ENCODE data around the gene TLE3.

Gene TLE3

DNA sequence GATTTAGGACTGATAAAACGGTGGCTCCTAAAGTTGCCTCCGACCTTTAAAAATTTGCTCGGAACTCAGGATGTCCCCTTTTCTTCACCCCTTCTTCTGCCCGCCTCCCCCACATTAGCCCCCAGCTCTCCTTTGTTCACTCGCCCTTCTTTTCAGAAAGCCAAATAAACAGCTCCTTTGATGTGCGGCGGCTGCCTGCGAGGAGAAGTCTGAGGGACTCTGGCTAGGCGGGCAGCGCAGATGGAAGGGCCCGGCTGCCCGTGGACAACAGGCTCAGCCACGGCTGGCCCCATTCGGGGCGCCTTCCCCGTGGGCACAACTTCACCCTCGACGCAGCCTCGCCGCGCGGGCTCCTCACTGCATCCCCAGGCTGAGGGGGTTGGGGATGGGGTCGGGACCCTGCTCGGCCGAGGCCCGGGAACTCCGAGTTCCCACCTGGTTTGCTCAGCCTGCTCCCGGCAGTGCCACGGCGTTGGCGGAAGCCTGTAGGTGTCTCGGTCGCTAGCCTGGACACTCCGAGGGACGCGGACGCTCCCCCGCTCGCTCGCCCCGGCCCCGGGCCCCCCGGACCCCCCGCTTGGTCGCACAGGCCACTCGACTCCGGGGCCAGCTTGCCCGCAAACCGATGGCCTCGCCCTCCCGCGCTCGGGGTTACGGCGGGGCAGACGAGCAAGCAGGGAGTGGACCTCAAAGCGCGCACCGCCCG is 897 bp upstream of the TLE3 start:
- peak; percentile 24 for DNase-seq

DNA sequence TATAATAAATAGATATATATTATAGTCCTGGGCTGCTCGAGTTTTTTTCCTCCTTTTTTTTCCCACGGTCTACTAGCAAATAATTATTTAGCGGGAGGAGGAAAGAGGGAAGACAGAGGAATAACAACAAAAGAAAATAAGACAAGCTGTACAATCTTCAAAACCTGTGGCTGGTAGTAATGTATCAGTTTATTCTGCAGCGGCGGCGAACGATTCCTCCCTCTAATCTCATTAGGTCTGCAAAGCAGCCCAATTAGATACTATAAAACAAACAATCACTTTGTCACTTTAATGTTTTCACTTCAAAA is 390 bp upstream of the TLE3 start:
- no peak for DNase-seq

DNA sequence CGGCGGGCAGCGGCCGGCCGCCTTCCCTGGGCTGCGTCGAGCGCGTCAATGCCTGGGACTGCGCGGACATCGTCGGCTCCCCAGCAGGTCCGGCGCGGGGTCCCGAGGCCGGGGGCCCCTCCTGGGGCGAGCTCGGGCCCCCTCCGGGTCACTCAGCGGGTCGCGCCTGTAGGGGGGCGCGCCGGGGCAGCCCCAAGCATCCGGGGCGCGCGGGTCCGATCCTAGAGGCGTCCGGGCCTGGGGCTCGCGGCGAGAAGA is 725 bp downstream of the TLE3 start:
- DNase-seq: no peak

DNA sequence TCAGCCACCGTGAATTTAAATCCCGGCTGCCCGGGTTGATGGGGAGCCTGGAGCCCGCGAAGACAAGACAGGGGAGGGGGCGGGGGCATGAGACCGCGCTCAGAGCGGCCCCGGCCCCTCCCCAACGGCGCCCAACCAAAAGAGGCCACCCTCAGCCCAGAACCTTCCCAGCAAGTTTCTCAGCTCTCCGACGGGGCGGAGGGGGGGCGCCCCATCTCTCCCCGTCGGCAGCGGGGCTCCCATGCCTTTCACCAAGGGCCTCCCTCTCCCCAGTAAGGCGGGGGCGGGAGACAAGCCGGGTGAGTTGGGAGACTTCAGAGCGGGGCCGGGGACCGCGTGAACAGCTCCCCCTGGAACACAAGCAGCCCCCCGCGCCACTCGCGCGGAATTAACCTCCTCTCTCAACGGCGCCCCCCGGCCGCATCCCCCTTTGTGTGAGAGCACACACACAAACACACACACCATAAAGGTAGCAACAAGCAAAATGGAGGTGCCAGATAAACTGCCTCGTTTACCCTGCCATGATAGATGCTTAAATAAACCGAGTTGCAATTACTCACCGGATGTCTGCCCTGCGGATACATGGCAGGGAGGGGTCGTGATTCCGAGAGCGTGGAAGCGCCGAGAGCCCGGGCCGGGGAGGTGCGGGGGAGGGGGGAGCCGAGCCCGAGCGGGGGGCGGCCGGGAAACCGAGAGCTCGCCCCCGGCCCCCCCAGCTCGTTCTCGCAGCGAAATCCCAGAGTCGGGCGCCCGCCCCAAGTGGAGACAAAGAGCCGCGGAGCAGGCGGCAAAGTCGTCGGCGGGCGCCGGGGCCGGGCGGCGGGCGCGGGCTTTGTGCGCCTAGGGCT is 1.3 kb downstream of the TLE3 start:
- DNase-seq: peak; percentile 60

DNA sequence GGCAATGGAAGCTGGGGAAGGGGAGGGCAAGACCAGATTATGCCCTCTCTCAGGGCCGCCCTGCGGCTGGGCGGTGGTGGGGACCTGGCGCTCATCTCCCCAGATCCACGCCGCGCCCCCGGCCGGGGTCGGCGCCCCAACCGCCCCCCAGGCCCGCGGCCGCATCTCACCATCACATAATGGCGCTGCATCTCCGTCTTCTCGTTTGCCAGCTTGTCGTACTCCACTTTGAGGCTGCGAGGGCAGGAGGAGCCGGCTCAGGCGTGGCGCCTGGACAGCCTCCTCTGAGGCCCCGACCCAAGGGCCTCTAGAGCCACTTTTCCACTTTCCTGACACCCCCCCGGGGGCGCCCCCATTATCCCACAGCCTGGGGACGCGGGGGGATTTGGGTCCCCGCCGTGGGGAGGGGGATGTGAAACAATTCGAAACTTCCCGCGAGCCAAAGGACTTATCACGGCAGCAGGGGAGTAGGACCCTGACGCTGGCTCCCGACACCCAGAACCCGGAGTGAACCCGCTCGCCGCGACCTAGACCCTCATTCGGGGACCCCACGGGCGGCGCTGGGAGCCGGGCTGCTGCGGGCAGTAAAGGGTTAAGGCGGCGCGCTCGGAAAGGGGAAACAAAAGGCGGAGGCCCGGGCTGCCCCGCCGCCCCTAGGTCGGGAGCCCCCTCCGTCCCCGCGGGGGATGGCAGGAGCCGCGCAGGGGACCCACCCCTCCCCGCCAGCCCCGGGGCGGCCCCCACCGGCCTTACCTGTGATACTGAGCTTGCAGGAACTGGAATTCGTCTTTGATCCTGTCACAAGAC is 2.1 kb downstream of the TLE3 start:
- DNase-seq: peak; percentile 60

DNA sequence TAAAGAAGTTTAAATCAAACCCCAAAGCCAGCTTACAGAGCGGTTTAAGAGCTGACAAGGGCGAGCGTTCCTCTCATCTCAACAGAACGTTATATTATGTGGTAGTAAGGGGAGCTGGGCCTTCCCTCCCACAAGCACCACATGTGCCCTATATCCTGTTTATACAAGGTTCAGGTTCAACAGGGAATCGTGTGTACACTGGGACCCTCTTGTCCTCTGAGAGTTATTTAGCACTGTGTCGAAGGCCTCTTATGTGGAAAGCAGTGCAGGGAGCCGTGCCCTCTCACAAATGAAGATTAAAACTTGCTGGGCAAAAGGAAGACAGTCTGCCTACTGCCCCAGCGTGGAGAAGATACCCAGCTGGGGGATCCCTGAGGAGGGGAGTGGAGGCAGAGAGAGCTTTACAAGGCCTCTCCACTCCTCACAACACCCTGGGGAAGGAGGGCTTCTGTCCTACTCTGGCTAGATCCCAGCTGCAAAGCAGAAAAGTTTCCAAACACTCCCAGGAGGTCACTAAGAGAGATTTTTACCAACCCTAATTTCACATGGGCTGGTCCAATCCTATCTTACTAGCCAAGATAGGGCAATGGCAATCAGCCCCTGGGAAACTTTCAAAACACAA is 2.9 kb downstream of the TLE3 start:
- DNase-seq: no peak

DNA sequence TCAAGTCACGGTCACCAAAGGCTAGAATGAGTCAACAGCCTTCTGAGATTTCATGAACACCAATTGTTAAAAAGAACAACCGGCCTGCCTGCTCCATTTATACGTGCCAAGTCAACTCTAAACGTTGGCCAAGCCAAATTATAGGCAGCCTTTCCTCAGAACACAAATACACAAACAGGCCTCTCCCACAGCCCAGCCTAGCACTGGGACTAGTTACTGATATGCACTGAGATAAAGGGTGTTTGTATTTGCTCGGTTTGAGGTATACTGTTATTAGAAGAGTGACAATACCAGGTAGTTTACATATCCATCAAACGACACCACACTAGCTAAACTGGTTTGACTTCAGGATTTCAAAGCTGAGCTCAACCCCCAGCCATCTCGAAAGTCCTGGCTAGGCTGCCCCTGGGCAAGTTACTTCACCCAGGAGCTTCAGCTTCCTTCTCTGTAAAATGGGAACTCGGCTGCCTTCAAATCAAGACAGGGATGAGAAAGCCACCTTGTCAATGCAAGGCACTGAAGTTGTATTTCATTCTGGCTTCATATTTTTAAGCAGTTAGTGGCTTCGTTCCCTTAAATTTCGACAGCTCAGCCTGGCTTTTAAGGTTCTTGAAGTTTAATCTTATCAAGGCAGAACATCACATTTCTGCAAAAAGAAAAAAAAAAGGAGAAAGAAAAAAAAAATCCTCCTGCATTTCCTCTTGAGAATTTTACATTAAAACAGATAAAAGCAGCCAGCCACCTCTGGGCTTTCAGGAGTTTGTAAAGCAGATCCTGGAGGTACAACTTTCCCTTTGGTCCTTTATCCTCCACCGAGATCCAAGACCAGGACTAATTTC is 4.0 kb downstream of the TLE3 start:
- DNase-seq: no peak

DNA sequence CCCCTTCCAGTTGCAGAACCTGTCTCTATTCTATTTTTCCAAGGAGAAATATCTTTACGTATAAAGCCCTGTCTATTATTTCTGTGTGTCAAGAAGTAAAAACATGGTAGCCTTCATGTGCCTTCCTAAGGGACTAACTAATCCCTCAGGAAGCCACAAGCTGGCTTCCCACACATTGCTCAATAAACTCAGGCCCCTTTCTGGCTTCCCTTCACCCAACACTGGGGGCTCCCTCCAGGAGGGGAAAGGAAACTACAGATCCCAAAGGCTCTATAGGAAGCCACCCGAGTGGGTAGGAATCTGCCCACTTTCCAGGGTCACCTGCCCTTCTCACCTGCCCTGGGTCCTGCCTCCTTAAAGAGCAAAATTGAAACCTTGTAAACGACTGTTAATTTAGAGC is 4.6 kb downstream of the TLE3 start:
- no peak for DNase-seq

DNA sequence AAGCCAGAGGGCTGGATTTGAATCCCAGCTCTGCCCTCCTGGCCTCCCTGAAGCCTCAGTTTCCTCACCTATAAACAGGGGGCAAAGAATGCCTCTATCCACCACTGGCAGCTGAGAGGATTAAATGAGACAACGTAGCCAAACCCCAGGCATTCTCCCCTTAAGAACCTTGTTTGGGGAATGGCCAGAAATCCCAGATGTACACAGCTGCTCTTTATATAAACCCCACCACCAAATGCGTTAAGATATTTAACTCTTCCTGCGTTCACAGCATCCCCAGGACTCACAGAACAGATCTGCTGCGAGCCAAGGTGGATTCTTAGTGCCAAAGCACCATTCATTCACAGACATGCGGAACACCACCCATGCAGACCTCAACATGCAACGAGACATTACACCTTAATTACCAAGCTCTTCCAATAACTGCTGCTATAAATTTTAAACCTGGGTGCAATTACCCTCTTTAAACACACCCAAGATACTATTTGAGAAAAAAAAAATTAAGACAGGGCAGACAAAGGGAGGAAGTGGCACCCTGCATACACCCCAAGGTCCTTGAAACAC is 5.2 kb downstream of the TLE3 start:
- DNase-seq: no peak

DNA sequence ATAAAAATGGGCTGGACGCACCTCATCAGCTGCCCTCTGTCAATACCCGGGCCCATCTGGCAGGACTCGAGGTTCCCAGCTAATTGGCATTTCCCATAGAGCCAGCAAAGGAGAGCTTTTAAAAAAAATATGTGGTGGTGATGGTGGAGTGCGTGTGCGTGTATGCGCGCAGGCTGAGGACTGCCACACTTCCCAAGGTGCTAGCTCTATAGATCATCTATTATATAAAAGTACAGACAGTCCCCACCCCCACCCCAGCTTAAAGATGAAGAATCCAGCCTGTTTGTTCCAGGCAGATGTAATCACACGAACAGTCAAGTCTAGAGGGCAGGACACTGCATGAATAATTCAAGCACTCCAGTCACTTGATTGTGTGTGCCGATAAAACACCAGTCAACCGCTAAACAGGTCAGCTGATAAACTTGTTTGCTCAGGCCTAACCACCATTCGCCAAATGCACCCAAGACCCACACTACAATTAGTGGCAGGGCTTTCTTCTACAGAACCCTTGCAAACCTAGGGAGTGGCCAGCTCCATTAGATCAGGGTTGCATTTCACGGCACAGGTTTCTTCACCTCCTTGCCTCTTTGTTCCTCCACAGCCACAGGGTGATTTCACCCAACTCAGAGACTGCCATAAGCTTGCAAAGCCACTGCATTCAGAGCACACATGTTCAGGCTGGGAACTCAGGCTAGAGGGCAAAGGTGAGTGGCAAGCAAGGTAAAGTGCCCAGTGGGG is 5.8 kb downstream of the TLE3 start:
- no peak for DNase-seq

DNA sequence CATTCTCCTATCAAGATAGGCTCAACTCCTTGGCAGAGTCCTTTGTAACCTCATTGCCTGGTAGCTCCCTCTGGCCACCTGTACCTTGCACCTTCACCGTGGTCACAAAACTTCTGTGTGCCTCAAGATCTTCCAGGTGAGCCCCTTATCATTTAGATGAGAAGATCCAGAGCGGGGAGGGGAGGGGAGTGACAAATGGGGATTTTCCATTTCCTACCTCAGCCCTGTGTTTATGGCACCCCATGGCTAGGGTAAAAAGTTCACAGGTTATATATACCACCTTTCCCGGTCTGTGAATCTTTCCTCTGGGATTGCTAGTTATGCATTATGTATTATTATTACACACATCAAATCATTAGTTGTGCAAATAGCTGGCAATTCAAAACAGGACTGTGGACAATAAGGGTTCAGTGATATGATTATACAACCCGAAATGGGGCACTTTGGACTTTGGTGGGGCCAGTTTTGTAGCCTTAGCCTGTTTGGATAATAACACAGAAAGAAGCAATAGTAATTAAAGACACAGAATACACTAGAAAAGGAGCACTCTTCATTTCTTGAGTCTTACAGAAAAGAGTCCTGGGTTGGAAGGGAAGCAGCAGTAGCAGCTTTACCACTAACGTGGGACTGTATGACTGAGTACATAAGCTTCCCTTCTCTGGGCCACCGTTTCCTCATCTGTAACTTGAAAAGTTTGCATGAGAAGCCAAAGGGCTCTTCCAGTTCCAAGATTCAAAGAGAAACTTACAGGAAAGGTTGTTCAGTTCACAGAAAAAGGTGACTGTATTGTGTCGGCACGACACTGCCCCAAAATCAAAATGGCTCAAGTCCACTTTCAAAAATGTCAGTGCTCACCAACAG is 7.1 kb downstream of the TLE3 start:
- no peak for DNase-seq

DNA sequence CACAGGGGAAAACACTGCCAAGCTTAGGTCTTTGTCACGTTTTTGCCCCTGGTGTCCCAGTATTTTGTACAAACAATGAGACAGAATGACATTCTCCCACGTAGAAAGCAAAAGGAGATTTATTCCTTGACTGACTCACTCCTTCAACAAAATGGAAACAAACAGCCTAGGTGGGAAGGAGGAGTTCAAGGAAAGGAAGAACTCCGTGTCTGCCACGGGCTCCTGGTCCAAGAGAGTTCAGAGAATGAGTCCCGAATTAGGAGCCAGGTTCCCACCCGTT is 8.1 kb downstream of the TLE3 start:
- DNase-seq: no peak

DNA sequence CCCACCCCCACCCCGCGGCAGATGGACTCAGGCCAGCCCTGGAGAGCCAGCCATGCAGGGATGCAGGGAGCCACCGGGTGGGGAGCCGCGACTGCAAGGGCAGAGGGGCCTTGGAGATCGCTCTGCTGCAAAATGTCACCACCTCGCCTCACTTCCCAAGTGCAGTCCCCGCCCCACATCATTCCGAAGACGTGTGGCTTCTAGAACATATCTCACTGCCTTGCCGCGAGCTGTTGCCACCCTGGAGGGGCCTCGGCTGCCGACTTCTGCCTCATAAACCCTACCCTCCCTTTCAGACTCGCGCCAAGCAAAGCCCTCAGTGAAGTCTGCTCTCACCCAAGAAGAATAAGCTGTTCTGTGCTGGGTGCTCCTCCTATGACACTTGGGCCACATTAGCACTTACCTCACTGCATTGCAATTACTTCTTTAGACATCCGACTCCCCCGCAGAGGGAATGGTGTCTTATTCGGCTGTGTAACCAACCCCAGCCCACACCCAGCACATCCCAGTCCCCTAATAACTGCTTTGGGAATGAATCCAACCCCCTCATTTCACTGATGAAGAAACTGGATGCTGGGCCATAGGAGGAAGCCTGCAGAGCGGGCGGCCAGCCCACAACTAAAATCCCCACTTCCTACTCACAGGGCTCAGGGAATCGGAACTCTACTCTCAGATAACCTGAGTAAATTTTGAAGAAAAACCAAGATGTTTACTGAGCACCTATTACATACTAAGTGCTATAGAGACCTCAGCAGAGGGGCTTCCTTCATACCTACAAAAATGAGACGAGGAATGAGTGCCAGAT is 8.6 kb downstream of the TLE3 start:
- no peak for DNase-seq

DNA sequence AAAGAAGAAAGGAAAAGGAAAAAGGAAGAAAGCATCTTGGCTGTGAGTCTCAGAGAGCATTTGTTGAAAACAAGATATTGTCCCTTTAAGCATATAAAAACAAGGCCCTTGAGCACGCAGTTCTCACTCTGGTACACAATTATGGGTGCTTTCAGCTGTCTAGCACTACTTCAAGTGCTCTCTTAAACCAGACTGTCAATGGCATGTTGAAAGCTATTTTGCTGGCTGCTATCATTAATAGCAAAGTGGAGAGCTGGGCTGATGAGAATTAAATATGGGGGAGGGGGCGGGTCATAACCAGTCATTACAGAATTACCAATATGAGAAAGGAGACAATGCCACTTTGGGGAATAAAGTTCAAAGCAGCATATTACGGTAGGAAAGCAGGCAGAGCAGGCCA is 9.3 kb downstream of the TLE3 start:
- DNase-seq: no peak

DNA sequence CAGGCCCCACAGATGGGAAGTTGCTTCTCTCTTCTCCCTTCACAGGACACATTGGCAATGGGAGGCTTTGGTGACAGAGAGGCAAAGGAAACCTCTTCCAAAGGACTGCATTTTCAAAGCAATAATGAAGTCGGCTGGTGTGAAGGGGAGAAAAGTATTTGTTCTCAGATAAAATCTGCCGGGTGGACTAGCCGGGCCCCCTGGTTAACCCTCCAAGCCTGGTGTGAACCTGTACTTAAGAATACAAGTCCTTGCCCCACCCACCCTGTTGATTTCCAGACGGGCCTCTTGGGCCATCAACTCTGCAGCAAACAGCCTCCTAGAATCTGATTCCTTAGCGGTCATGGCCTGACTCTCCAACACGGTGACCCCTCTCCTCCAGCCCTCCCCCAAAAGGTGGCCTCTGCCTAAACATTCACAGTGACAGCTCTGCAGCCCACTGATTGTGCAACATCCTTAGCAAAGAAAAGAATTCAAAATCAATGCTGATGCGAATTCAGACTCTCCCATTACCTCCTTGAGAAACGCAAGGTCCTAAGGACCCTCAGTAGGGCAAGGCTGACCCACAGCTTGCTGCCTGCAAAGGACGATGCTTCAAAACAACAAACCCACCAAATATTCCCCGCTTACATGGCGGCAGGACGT is 9.9 kb downstream of the TLE3 start:
- DNase-seq: no peak

DNA sequence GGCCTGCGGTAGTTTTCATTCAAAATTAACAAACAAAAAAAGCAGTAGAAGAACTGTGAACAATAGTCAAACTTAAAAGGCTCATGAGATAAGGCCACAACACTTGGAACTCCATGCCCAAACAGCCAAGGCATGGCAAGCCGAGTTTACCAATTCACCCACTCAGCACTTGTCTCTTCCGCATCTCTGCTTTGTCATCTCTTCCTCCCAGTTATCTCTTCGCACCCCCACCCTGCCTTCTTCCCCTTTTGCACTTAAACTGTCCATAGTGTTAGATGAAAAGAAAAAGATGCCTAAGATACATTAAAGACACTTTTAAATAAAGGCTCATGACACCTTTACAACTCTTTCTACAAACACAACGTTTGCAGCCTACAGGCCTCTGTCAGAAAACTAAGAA is 11.1 kb downstream of the TLE3 start:
- no peak for DNase-seq

DNA sequence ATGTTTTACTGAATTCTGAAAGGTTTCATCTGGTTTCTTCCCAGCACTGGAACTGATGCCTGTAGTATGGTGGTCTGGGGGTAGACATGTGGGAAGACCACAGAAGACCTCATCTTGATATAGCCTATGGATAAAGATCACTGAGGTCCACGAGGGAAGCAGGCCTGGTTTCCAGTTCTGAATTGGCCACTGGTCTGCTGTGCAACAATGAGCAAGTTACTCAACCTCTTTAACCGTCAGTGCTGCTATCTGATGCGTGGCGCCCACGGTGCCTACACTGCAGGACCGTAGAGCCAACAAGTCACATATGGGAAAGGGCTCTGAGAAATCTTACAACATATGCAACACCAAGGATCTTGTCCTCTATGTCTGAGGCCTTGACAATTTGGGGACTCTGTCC is 13.3 kb downstream of the TLE3 start:
- no peak for DNase-seq

DNA sequence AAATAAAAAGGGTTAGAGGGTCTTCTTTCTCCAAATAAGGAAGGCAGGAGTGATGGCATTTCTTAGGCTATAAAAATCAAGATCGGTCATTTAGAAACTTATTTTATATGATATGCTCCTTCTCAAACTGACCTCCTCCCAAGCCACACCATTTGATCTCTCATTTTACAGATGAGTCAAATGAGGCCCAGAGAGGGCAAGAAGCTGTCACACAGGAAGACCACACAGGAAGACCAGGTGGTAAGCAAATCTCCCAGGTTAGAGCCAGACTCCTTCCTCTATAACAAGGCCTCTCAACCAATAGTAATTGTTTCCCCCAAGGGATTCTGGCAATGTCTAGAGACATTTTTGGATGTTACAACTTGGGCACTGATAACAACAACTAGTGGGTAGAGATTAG is 13.8 kb downstream of the TLE3 start:
- no peak for DNase-seq

DNA sequence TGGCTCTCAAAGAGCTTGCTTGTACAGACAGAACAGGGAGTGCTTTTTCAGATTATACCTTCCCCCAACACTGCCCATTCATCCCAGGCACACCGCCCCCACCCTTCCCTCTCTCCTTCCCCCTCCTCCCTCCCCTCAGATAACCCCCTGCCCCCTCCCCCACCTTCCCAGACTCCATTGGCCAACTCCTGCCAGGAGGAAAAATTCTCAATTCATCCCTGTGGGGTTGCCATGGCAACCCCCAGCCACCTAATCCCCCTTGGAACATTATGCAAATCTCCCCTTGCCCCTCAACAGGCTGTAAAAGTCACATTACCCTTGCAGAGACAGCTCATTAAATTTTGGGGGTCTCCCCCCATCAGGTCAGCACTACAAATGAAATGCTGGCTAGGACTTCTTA is 14.3 kb downstream of the TLE3 start:
- no peak for DNase-seq
